Trophoblast cell (in vitro differentiated cells and primary cell): ENCODE results near the gene SERINC4.
A peak's percentile ranks its signal among the peaks of the same experiment; 100 is the strongest.

Experiments
- DNase-seq, 2 donors: peaks; one replicate each; pipeline ENCODE4 v3.0.0-alpha.2; 2016
- H2AFZ ChIP-seq: 2 replicates; pipeline ENCODE4 v1.6.1; 2013; ENCODE audit warnings: low read length, moderate library complexity, mild to moderate bottlenecking; ENCODE audit not compliant: insufficient read depth, poor library complexity
- H2AK5ac ChIP-seq: 2 replicates; pipeline ENCODE4 v1.6.1; 2013; ENCODE audit warnings: mild to moderate bottlenecking, low read length
- H2BK120ac ChIP-seq: 2 replicates; pipeline ENCODE4 v1.6.1; 2013; ENCODE audit warnings: low read length, mild to moderate bottlenecking, moderate library complexity; ENCODE audit not compliant: insufficient read depth, poor library complexity
- H2BK12ac ChIP-seq: 2 replicates; pipeline ENCODE4 v1.6.1; 2013; ENCODE audit warnings: mild to moderate bottlenecking, low read length, moderate library complexity
- H2BK5ac ChIP-seq: 2 replicates; pipeline ENCODE4 v1.6.1; 2013; ENCODE audit warnings: low read length, low read depth, moderate library complexity, mild to moderate bottlenecking; ENCODE audit not compliant: poor library complexity
- H3K14ac ChIP-seq: 2 replicates; pipeline ENCODE4 v1.6.1; 2013; ENCODE audit warnings: mild to moderate bottlenecking, low read length
- H3K18ac ChIP-seq: 2 replicates; pipeline ENCODE4 v1.6.1; 2013; ENCODE audit warnings: mild to moderate bottlenecking, low read length
- H3K23ac ChIP-seq: 2 replicates; pipeline ENCODE4 v1.6.1; 2013; ENCODE audit warnings: low read length
- H3K27ac ChIP-seq: 2 replicates; pipeline ENCODE4 v1.5.1; 2013; ENCODE audit warnings: low read depth, mild to moderate bottlenecking, inconsistent platforms, low read length, moderate library complexity
- H3K27me3 ChIP-seq: 2 replicates; pipeline ENCODE4 v1.6.1; 2013; ENCODE audit warnings: inconsistent platforms, mild to moderate bottlenecking, low read length, moderate library complexity; ENCODE audit not compliant: insufficient read depth
- H3K36me3 ChIP-seq, 2 experiments: 1 replicate in 1 of 2; 2 replicates in 1 of 2; pipeline ENCODE4 v1.6.1; 2013; ENCODE audit warnings: low read length in 2 of 2, mild to moderate bottlenecking in 2 of 2, moderate library complexity in 1 of 2; ENCODE audit not compliant: insufficient read depth in 2 of 2, control insufficient read depth in 1 of 2
- H3K4ac ChIP-seq: 2 replicates; pipeline ENCODE4 v1.6.1; 2013; ENCODE audit warnings: low read depth, mild to moderate bottlenecking, low read length, moderate library complexity
- H3K4me1 ChIP-seq, 2 experiments: 1 replicate in 1 of 2; 2 replicates in 1 of 2; pipeline ENCODE4 v1.6.1; 2013; ENCODE audit warnings: low read length in 2 of 2, mild to moderate bottlenecking in 2 of 2, moderate library complexity in 1 of 2; ENCODE audit not compliant: insufficient read depth in 2 of 2, control insufficient read depth in 1 of 2
- H3K4me2 ChIP-seq: 2 replicates; pipeline ENCODE4 v1.6.1; 2013; ENCODE audit warnings: inconsistent platforms, mild to moderate bottlenecking, low read length, moderate library complexity
- H3K4me3 ChIP-seq: 2 replicates; pipeline ENCODE4 v1.5.1; 2013; ENCODE audit warnings: mild to moderate bottlenecking, low read depth, low read length, inconsistent platforms
- H3K79me1 ChIP-seq: one replicate; pipeline ENCODE4 v1.6.1; 2013; ENCODE audit warnings: low read length
- H3K79me2 ChIP-seq: 2 replicates; pipeline ENCODE4 v1.6.1; 2013; ENCODE audit warnings: low read length, mild to moderate bottlenecking; ENCODE audit not compliant: control insufficient read depth, insufficient read depth, poor library complexity
- H3K9ac ChIP-seq: 2 replicates; pipeline ENCODE4 v1.6.1; 2013; ENCODE audit warnings: mild to moderate bottlenecking, low read length
- H3K9me3 ChIP-seq: 2 replicates; pipeline ENCODE4 v1.6.1; 2013; ENCODE audit warnings: low read depth, mild to moderate bottlenecking, control low read depth, inconsistent platforms, low read length; ENCODE audit not compliant: insufficient read depth
- H4K12ac ChIP-seq: 2 replicates; pipeline ENCODE4 v1.6.1; 2013; ENCODE audit warnings: low read depth, mild to moderate bottlenecking, low read length, moderate library complexity
- H4K8ac ChIP-seq: 2 replicates; pipeline ENCODE4 v1.6.1; 2013; ENCODE audit warnings: low read depth, mild to moderate bottlenecking, low read length, moderate library complexity
- H4K91ac ChIP-seq: one replicate; pipeline ENCODE4 v1.6.1; 2013; ENCODE audit warnings: low read depth, mild to moderate bottlenecking, low read length, moderate library complexity
- WGBS: extraction: QIAGEN DNeasy Blood & Tissue Kit; methylation state at CpG from one replicate; pipeline ENCODE4 v1.1.7; 2013; ENCODE audit warnings: missing lambda C conversion rate; ENCODE audit not compliant: insufficient read length, insufficient coverage; ENCODE audit errors: extremely low coverage; 5-methylcytosine and 5-hydroxymethylcytosine counted together

The SERINC4 gene

GRCh38 chr15:43791993-43792760 lies 7.8 kb downstream of the SERINC4 start, which contains the start of gene SERF2:
Gene SERF2, plus strand, starts transcription at chr15:43792320. Its CDS starts 57 bp downstream, at chr15:43792377.
- H2BK120ac ChIP-seq, result peak within 1 kb of the TSS; percentile 86
- DNase-seq, result peak; percentile 99
- peaks cover 12% of the 10 kb centered on the region for H3K79me2 ChIP-seq
- WGBS, result no CpG with 5 or more reads among the region's 66 CpGs
- H3K27ac ChIP-seq, result peak within 1 kb of the TSS; percentile 79
- no peak within 1 kb of the TSS for H3K23ac ChIP-seq
- H3K27me3 ChIP-seq, result no peaks in the 10 kb centered on the region
- peak within 1 kb of the TSS; percentile 77 for H3K4me2 ChIP-seq
- peak within 1 kb of the TSS; percentile 99 for H3K9ac ChIP-seq
- peak within 1 kb of the TSS; percentile 89 for H2BK5ac ChIP-seq
- peak within 1 kb of the TSS; percentile 96 for H4K8ac ChIP-seq
- H3K4ac ChIP-seq, result peak within 1 kb of the TSS; percentile 97
- peak within 1 kb of the TSS; percentile 80 for H2AFZ ChIP-seq
- peak within 1 kb of the TSS; percentile 98 for H3K4me3 ChIP-seq
- H4K91ac ChIP-seq, result peak within 1 kb of the TSS; percentile 98
- peak within 1 kb of the TSS; percentile 59 for H2BK12ac ChIP-seq
- no peaks in the 10 kb centered on the region for H3K9me3 ChIP-seq
- peaks cover 10% of the 10 kb centered on the region for H3K79me1 ChIP-seq
- peak within 1 kb of the TSS; percentile 90 for H3K18ac ChIP-seq
- H3K36me3 ChIP-seq, result peaks cover 24 to 31% of the 10 kb centered on the region in 2 experiments
- peaks cover 7 to 21% of the 10 kb centered on the region in 2 experiments for H3K4me1 ChIP-seq
- peak within 1 kb of the TSS; percentile 98 for H2AK5ac ChIP-seq
- H3K14ac ChIP-seq, result peak within 1 kb of the TSS; percentile 99
- H4K12ac ChIP-seq, result peak within 1 kb of the TSS; percentile 91

GRCh38 chr15:43789409-43789808 lies 10.6 kb downstream of the SERINC4 start:
- Histone ChIP-seq H3K9ac (no peak overlapping the region), H3K4me2 (no peak overlapping the region), H2BK5ac (no peak overlapping the region), H4K8ac (no peak overlapping the region), H4K12ac (no peak overlapping the region), H3K4ac (no peak overlapping the region), H2BK120ac (no peak overlapping the region), H3K27me3 (no peaks in the 10 kb centered on the region), H3K9me3 (no peaks in the 10 kb centered on the region), H3K27ac (no peak overlapping the region), H3K36me3 (peaks cover 11 to 12% of the 10 kb centered on the region in 2 experiments), H3K14ac (no peak overlapping the region), H2AK5ac (no peak overlapping the region), H3K4me3 (no peak overlapping the region), H3K4me1 (peaks cover 7 to 11% of the 10 kb centered on the region in 2 experiments), H3K23ac (no peak overlapping the region), H4K91ac (no peak overlapping the region), H3K79me2 (peaks cover 12% of the 10 kb centered on the region), H3K18ac (no peak overlapping the region), H3K79me1 (peaks cover 10% of the 10 kb centered on the region), H2AFZ (no peak overlapping the region), H2BK12ac (no peak overlapping the region)
- WGBS, result no CpG with 5 or more reads among the region's 3 CpGs
- DNase-seq, result no peak

GRCh38 chr15:43779016-43779415 lies 21.0 kb downstream of the SERINC4 start:
- Histone ChIP-seq H3K27me3 (no peaks in the 10 kb centered on the region), H4K8ac (no peak overlapping the region), H3K4me3 (no peak overlapping the region), H3K23ac (no peak overlapping the region), H3K4me1 (peaks cover 3 to 12% of the 10 kb centered on the region in 2 experiments), H2AK5ac (no peak overlapping the region), H3K4ac (no peak overlapping the region), H3K36me3 (peaks cover 2% of the 10 kb centered on the region in 2 experiments), H3K9ac (no peak overlapping the region), H3K4me2 (no peak overlapping the region), H3K27ac (no peak overlapping the region), H3K79me1 (peaks cover 2% of the 10 kb centered on the region), H4K91ac (no peak overlapping the region), H4K12ac (no peak overlapping the region), H3K79me2 (no peaks in the 10 kb centered on the region), H2BK12ac (no peak overlapping the region), H2BK5ac (no peak overlapping the region), H3K9me3 (no peaks in the 10 kb centered on the region), H2BK120ac (no peak overlapping the region), H3K14ac (no peak overlapping the region), H2AFZ (no peak overlapping the region), H3K18ac (no peak overlapping the region)
- no CpG with 5 or more reads among the region's 1 CpG for WGBS
- no peak for DNase-seq

GRCh38 chr15:43777267-43777914 lies 22.6 kb downstream of the SERINC4 start:
- H4K12ac ChIP-seq, result no peak overlapping the region
- H2AFZ ChIP-seq, result peak overlapping the region; percentile 95
- H3K27me3 ChIP-seq, result no peaks in the 10 kb centered on the region
- H4K91ac ChIP-seq, result no peak overlapping the region
- H3K4me3 ChIP-seq, result peak overlapping the region; percentile 61
- H3K27ac ChIP-seq, result no peak overlapping the region
- H2BK12ac ChIP-seq, result no peak overlapping the region
- no peak overlapping the region for H2BK120ac ChIP-seq
- peak overlapping the region; percentile 29 for H3K14ac ChIP-seq
- H4K8ac ChIP-seq, result peak overlapping the region; percentile 70
- H3K79me1 ChIP-seq, result peaks cover 2% of the 10 kb centered on the region
- peak overlapping the region; percentile 73 for H3K4me2 ChIP-seq
- H3K18ac ChIP-seq, result no peak overlapping the region
- no peaks in the 10 kb centered on the region for H3K9me3 ChIP-seq
- H3K36me3 ChIP-seq, result peaks cover 5 to 13% of the 10 kb centered on the region in 2 experiments
- H2AK5ac ChIP-seq, result no peak overlapping the region
- H2BK5ac ChIP-seq, result no peak overlapping the region
- no peak overlapping the region for H3K9ac ChIP-seq
- peak; percentile 67 to 70 for DNase-seq
- no CpG with 5 or more reads among the region's 31 CpGs for WGBS
- no peaks in the 10 kb centered on the region for H3K79me2 ChIP-seq
- H3K4ac ChIP-seq, result no peak overlapping the region
- no peak overlapping the region for H3K23ac ChIP-seq
- H3K4me1 ChIP-seq, result peaks cover 3 to 12% of the 10 kb centered on the region in 2 experiments
